H1 (cell line): ENCODE measurements around the gene ELOVL1. TPM values are rescaled to one million over a fixed set of nuclear protein-coding genes. Genes with fewer than 3 reads are reported as not detected.

ENCODE experiments used
- CTCF ChIA-PET: fragments of 300-600 bp; sonication (Branson Sonifier 250); formaldehyde crosslinking; loops from one replicate; lab custom pipeline; 2021; ENCODE audit not compliant: partially characterized antibody; lab: Charles Lee
- POLR2A ChIA-PET: fragments of 300-600 bp; sonication (Branson Sonifier 250); formaldehyde crosslinking; loops from one replicate; lab custom pipeline; 2021; ENCODE audit warnings: inconsistent platforms; ENCODE audit not compliant: partially characterized antibody; lab: Charles Lee
- DNase-seq, 2 experiments: peaks; one replicate each; pipeline versions ENCODE4 v3.0.0 to v3.0.0-alpha.2; 2010 to 2022; ENCODE audit warnings: low spot score in 2 of 2, low read depth in 1 of 2, mixed read lengths in 1 of 2
- FAIRE-seq: peaks from 2 replicates; lab custom pipeline; 2011; peaks lifted over from hg19 to GRCh38; lab: Jason Lieb, UNC
- H2AFZ ChIP-seq: 2 replicates; pipeline ENCODE4 v1.8.1; 2012; ENCODE audit warnings: low read length, inconsistent platforms
- H2AK5ac ChIP-seq: 2 replicates; pipeline ENCODE4 v1.6.1; 2013; ENCODE audit warnings: low read depth, low read length
- H2BK120ac ChIP-seq: replicated peaks from 2 replicates; pipeline ENCODE3; 2013; ENCODE audit warnings: low read depth, low read length, inconsistent platforms
- H2BK12ac ChIP-seq: 2 replicates; pipeline ENCODE4 v1.6.1; 2013; ENCODE audit warnings: low read depth, low read length
- H2BK15ac ChIP-seq: 2 replicates; pipeline ENCODE4 v1.6.1; 2013; ENCODE audit warnings: low read length
- H2BK20ac ChIP-seq: 2 replicates; pipeline ENCODE4 v1.6.1; 2013; ENCODE audit warnings: low read length
- H2BK5ac ChIP-seq: 2 replicates; pipeline ENCODE4 v1.6.1; 2013; ENCODE audit warnings: low read depth, low read length
- H3K14ac ChIP-seq: 2 replicates; pipeline ENCODE4 v1.6.1; 2013; ENCODE audit warnings: inconsistent platforms; ENCODE audit not compliant: insufficient read length
- H3K18ac ChIP-seq: 2 replicates; pipeline ENCODE4 v1.6.1; 2013; ENCODE audit warnings: low read length; ENCODE audit errors: extremely low read depth
- H3K23ac ChIP-seq: 2 replicates; pipeline ENCODE4 v1.6.1; 2013; ENCODE audit warnings: inconsistent platforms; ENCODE audit not compliant: insufficient read length
- H3K23me2 ChIP-seq: 2 replicates; pipeline ENCODE4 v1.6.1; 2013; ENCODE audit warnings: low read depth, low read length
- H3K27ac ChIP-seq: 2 replicates; pipeline ENCODE4 v1.6.1; 2011; ENCODE audit warnings: low read depth, low read length, inconsistent platforms
- H3K27me3 ChIP-seq, 4 experiments: replicated peaks in 1 of 4; 1 replicate in 1 of 4; 2 replicates in 3 of 4; pipeline versions ENCODE4 v1.6.1 to v1.8.1; 2011 to 2013; ENCODE audit warnings: low read length in 3 of 4, mild to moderate bottlenecking in 3 of 4, inconsistent platforms in 2 of 4, mixed read lengths in 2 of 4, moderate library complexity in 1 of 4; ENCODE audit not compliant: control insufficient read depth in 3 of 4, insufficient read depth in 3 of 4; ENCODE audit errors: extremely low read depth in 1 of 4
- H3K36me3 ChIP-seq, 4 experiments: 2 replicates each; pipeline versions ENCODE4 v1.6.1 to v1.8.1; 2011 to 2013; ENCODE audit warnings: mild to moderate bottlenecking in 4 of 4, low read length in 3 of 4, moderate library complexity in 2 of 4, control low read depth in 1 of 4, inconsistent platforms in 1 of 4; ENCODE audit not compliant: insufficient read depth in 4 of 4, control insufficient read depth in 2 of 4
- H3K4ac ChIP-seq: replicated peaks from 2 replicates; pipeline ENCODE3; 2013; ENCODE audit warnings: low read length, low read depth, mixed read lengths, inconsistent platforms; ENCODE audit not compliant: insufficient read length
- H3K4me1 ChIP-seq, 4 experiments: replicated peaks in 1 of 4; 1 replicate in 1 of 4; 2 replicates in 3 of 4; pipeline versions ENCODE4 v1.6.1 to v1.8.1; 2011 to 2013; ENCODE audit warnings: low read length in 3 of 4, inconsistent platforms in 2 of 4, mixed read lengths in 1 of 4; ENCODE audit not compliant: insufficient read depth in 4 of 4, control insufficient read depth in 3 of 4
- H3K4me2 ChIP-seq, 2 experiments: 2 replicates each; pipeline versions ENCODE4 v1.6.1 to v1.8.1; 2011 to 2013; ENCODE audit warnings: low read depth in 2 of 2, low read length in 2 of 2, control low read depth in 1 of 2, inconsistent platforms in 1 of 2, mild to moderate bottlenecking in 1 of 2; ENCODE audit not compliant: insufficient read depth in 1 of 2
- H3K4me3 ChIP-seq, 4 experiments: fragments of 200-600, 300-600 bp in 1 of 4; sonication (generic), shearing (Covaris generic), sonication (Bioruptor Twin) in 1 of 4; 2 replicates each; pipeline versions ENCODE4 v1.5.1 to v1.8.1; 2011 to 2016; ENCODE audit warnings: low read length in 4 of 4, low read depth in 3 of 4, control low read depth in 2 of 4, inconsistent platforms in 2 of 4, mild to moderate bottlenecking in 2 of 4, mixed read lengths in 1 of 4, moderate library complexity in 1 of 4; ENCODE audit not compliant: insufficient read depth in 2 of 4; ENCODE audit errors: extremely low read depth in 1 of 4
- H3K56ac ChIP-seq: replicated peaks from 2 replicates; pipeline ENCODE3; 2013; ENCODE audit warnings: low read depth, mild to moderate bottlenecking, mixed read lengths, low read length, inconsistent platforms; ENCODE audit not compliant: insufficient read length
- H3K79me1 ChIP-seq: 2 replicates; pipeline ENCODE4 v1.6.1; 2013; ENCODE audit warnings: low read depth, low read length, control low read depth
- H3K79me2 ChIP-seq, 2 experiments: 2 replicates each; pipeline versions ENCODE4 v1.6.1 to v1.8.1; 2012 to 2013; ENCODE audit warnings: low read length in 2 of 2, mild to moderate bottlenecking in 2 of 2, inconsistent platforms in 1 of 2; ENCODE audit not compliant: insufficient read depth in 2 of 2, control insufficient read depth in 1 of 2
- H3K9ac ChIP-seq, 4 experiments: replicated peaks in 1 of 4; 1 replicate in 1 of 4; 2 replicates in 3 of 4; pipeline versions ENCODE4 v1.6.1 to v1.8.1; 2011 to 2013; ENCODE audit warnings: low read depth in 3 of 4, low read length in 3 of 4, control low read depth in 2 of 4, mild to moderate bottlenecking in 2 of 4, moderate library complexity in 2 of 4, inconsistent platforms in 1 of 4; ENCODE audit errors: extremely low read depth in 1 of 4
- H3K9me3 ChIP-seq, 2 experiments: 2 replicates each; pipeline versions ENCODE4 v1.6.1 to v1.8.1; 2012 to 2013; ENCODE audit warnings: mild to moderate bottlenecking in 2 of 2, moderate library complexity in 2 of 2, control low read depth in 1 of 2, inconsistent platforms in 1 of 2, low read depth in 1 of 2, low read length in 1 of 2, mixed read lengths in 1 of 2; ENCODE audit not compliant: insufficient read depth in 2 of 2
- H4K20me1 ChIP-seq, 2 experiments: replicated peaks in 1 of 2; 2 replicates each; pipeline versions ENCODE3 to v1.8.1; 2011 to 2013; ENCODE audit warnings: inconsistent platforms in 2 of 2, low read length in 2 of 2, mild to moderate bottlenecking in 1 of 2; ENCODE audit not compliant: insufficient read depth in 2 of 2, control insufficient read depth in 1 of 2
- H4K5ac ChIP-seq: 2 replicates; pipeline ENCODE4 v1.6.1; 2013; ENCODE audit warnings: low read length, low read depth, mixed read lengths, inconsistent platforms; ENCODE audit not compliant: insufficient read length
- H4K8ac ChIP-seq: 2 replicates; pipeline ENCODE4 v1.8.0; 2013; ENCODE audit warnings: mild to moderate bottlenecking, moderate library complexity, low read length, inconsistent platforms; ENCODE audit not compliant: insufficient read depth; ENCODE audit errors: extremely low read depth
- H4K91ac ChIP-seq: replicated peaks from 2 replicates; pipeline ENCODE3; 2013; ENCODE audit warnings: low read length, mixed read lengths, inconsistent platforms; ENCODE audit not compliant: insufficient read length
- BCL11A ChIP-seq, 2 experiments: IDR thresholded peaks; one replicate each; pipeline ENCODE4 v1.6.1; 2011; ENCODE audit warnings: low read depth in 2 of 2, low read length in 2 of 2, mild to moderate bottlenecking in 2 of 2
- BRCA1 ChIP-seq: IDR thresholded peaks from 2 replicates; pipeline ENCODE4 v1.6.1; 2012; ENCODE audit warnings: low read depth, low read length, improper control_type of control experiment
- EP300 ChIP-seq, 2 experiments: IDR thresholded peaks; 1 replicate in 1 of 2; 2 replicates in 1 of 2; pipeline ENCODE4 v1.6.1; 2011 to 2012; ENCODE audit warnings: low read depth in 2 of 2, low read length in 2 of 2, mild to moderate bottlenecking in 2 of 2, borderline replicate concordance in 1 of 2, inconsistent platforms in 1 of 2, moderate library complexity in 1 of 2
- EZH2 ChIP-seq: fragments of 200-600 bp; sonication (generic); IDR thresholded peaks from 2 replicates; pipeline ENCODE4 v1.7.1; 2012; ENCODE audit warnings: low read depth, mild to moderate bottlenecking, moderate library complexity, low read length, inconsistent platforms; ENCODE audit not compliant: severe bottlenecking
- GABPA ChIP-seq: IDR thresholded peaks from 2 replicates; pipeline ENCODE4 v1.6.1; 2011; ENCODE audit warnings: mild to moderate bottlenecking, low read length, moderate library complexity, borderline replicate concordance; ENCODE audit not compliant: insufficient read depth
- HDAC6 ChIP-seq: IDR thresholded peaks from one replicate; pipeline ENCODE4 v1.7.1; 2012; ENCODE audit warnings: low read depth, mild to moderate bottlenecking, inconsistent platforms, low read length, moderate library complexity
- KDM4A ChIP-seq: IDR thresholded peaks from one replicate; pipeline ENCODE4 v1.7.1; 2012; ENCODE audit warnings: low read depth, mild to moderate bottlenecking, moderate library complexity, low read length, inconsistent platforms; ENCODE audit not compliant: severe bottlenecking
- PHF8 ChIP-seq: fragments of 200-600 bp; sonication (generic); conservative IDR thresholded peaks from 2 replicates; pipeline ENCODE4 v1.7.1; 2012; ENCODE audit warnings: low read depth, mild to moderate bottlenecking, inconsistent platforms, low read length, moderate library complexity
- SAP30 ChIP-seq: fragments of 300-600 bp; sonication (generic); IDR thresholded peaks from 2 replicates; pipeline ENCODE4 v1.7.1; 2012; ENCODE audit warnings: low read length, moderate library complexity, mild to moderate bottlenecking, inconsistent platforms; ENCODE audit not compliant: insufficient read depth, insufficient replicate concordance
- WGBS, 2 experiments: shearing (Covaris generic) in 1 of 2; methylation state at CpG; one replicate each; pipeline versions ENCODE4 v1.1.6 to v1.1.7; 2013 to 2015; ENCODE audit warnings: low lambda C conversion rate in 2 of 2, mixed read lengths in 2 of 2, inconsistent platforms in 1 of 2, low coverage in 1 of 2, missing lambda C conversion rate in 1 of 2; ENCODE audit not compliant: insufficient replicate concordance in 2 of 2, insufficient coverage in 1 of 2, insufficient read length in 1 of 2; ENCODE audit errors: extremely low coverage in 1 of 2, missing lambda C conversion rate in 1 of 2; 5-methylcytosine and 5-hydroxymethylcytosine counted together
- polyA plus RNA-seq, 7 experiments: library from polyadenylated mRNA; depleted of rRNA in 3 of 7; stranded (reverse) in 5 of 7; unstranded in 2 of 7; fragments of >200 nt in 5 of 7; fragments of 200-250 nt in 2 of 7; gene quantifications; 1 replicate in 5 of 7; 2 replicates in 1 of 7; 4 replicates in 1 of 7; pipeline versions ENCODE4 v1.2.1 to v1.2.3, GENCODE V29; 2011 to 2013; ENCODE audit warnings: missing spikeins in 2 of 7, mixed read lengths in 2 of 7
- total RNA-seq: library from RNA; stranded (reverse); fragmentation: NEBNext Ultra II Directional; extraction: Animal tissue kit (Norgen Biotek cat#: 25700); gene quantifications from 2 replicates; pipeline ENCODE4 v1.2.1, GENCODE V29; 2021

ELOVL1 gene
- total and polyA plus RNA-seq, 2 of the 8 experiments (the other 6 are each of a cell fraction or from before 2014, with no cell fraction given), result 28.5 to 68.1 TPM

GRCh38 chr1:43366601-43367025 is 1.2 kb downstream of the ELOVL1 start:
- H3K18ac ChIP-seq, result peak overlapping the region; percentile 95
- no peak overlapping the region for H3K14ac ChIP-seq
- peak overlapping the region; percentile 96 for H4K91ac ChIP-seq
- peaks cover 10 to 36% (median 19%) of the 10 kb centered on the region in 4 experiments for H3K36me3 ChIP-seq
- H4K20me1 ChIP-seq, result peaks cover 5 to 14% of the 10 kb centered on the region in 2 experiments
- H4K8ac ChIP-seq, result no peak overlapping the region; the same call in 1 of the 2 replicates
- no peak overlapping the region for H3K23ac ChIP-seq
- no peak overlapping the region for H4K5ac ChIP-seq
- peaks cover 4 to 21% (median 13%) of the 10 kb centered on the region in 4 experiments for H3K4me1 ChIP-seq
- H2BK120ac ChIP-seq, result no peak overlapping the region
- H3K56ac ChIP-seq, result no peak overlapping the region
- peak overlapping the region; percentile 97; the same call in 1 of the 2 replicates for H2BK15ac ChIP-seq
- peak overlapping the region; percentile 33 to 68 (median 58) for H3K4me3 ChIP-seq
- no peak overlapping the region for H2BK20ac ChIP-seq
- WGBS, 2 experiments, result 32% methylated on average over 3 of the region's 5 CpGs; no CpG with 5 or more reads in 1 of the 2 experiments
- H2AK5ac ChIP-seq, result 0 out of 2 replicates have a peak overlapping the region, but pooled peaks have one; percentile 94
- no peak for DNase-seq
- H3K9me3 ChIP-seq, result no peaks in the 10 kb centered on the region
- ChIA-PET CTCF (no interaction called here), POLR2A (interaction anchor here (0.8 to 3.9 kb wide), 3 partner anchors 9 to 22 kb away, joined by 3 to 33 read pairs (median 5); partner anchors contain the start of genes MED8 and SZT2)
- H3K79me2 ChIP-seq, result peaks cover 0 to under 1% of the 10 kb centered on the region in 2 experiments; a peak in 1 of 4 replicates
- no peak overlapping the region for H3K4ac ChIP-seq
- H2BK12ac ChIP-seq, result peak overlapping the region; percentile 90; the same call in 1 of the 2 replicates
- peak overlapping the region in 3 of 4 experiments; percentile 26 to 42 (median 40); a peak in 5 of 7 replicates for H3K9ac ChIP-seq
- peaks cover 8% of the 10 kb centered on the region for H3K79me1 ChIP-seq
- 0 out of 2 replicates have a peak overlapping the region, but pooled peaks have one; percentile 87 for H2BK5ac ChIP-seq
- no peak overlapping the region for H2AFZ ChIP-seq
- peaks cover 13% of the 10 kb centered on the region for H3K23me2 ChIP-seq
- FAIRE-seq, result no peak
- H3K4me2 ChIP-seq, result peak overlapping the region; percentile 93 to 96
- no peaks in the 10 kb centered on the region for H3K27me3 ChIP-seq
- H3K27ac ChIP-seq, result no peak overlapping the region
- no peak for TF ChIP-seq EP300 (IDR thresholded peaks at IDR 0.05; ENCODE audit: borderline replicate concordance in 1 of 2, low read depth in 2 of 2, low read length in 2 of 2)
- TF ChIP-seq KDM4A, result no peak
- TF ChIP-seq BCL11A (IDR thresholded peaks at IDR 0.05; ENCODE audit: low read depth in 2 of 2, low read length in 2 of 2), result no peak
- TF ChIP-seq BRCA1, result no peak
- no peak for TF ChIP-seq HDAC6
- no peak for TF ChIP-seq GABPA
- TF ChIP-seq SAP30, result no peak
- no peak for TF ChIP-seq EZH2
- TF ChIP-seq PHF8, result no peak
